ENCODE measurements around the gene PRLH. TPM values are rescaled to one million over a fixed set of nuclear protein-coding genes. Genes with fewer than 3 reads are reported as not detected.
A peak's percentile ranks its signal among the peaks of the same experiment; 100 is the strongest.
"Not testable (repeated sequence)": the region's sequence is repeated elsewhere in the genome, so short reads cannot be mapped to it uniquely, and the experiment has no call there.

PRLH gene
- polyA plus RNA-seq, 4 donors: not detected

DNA sequence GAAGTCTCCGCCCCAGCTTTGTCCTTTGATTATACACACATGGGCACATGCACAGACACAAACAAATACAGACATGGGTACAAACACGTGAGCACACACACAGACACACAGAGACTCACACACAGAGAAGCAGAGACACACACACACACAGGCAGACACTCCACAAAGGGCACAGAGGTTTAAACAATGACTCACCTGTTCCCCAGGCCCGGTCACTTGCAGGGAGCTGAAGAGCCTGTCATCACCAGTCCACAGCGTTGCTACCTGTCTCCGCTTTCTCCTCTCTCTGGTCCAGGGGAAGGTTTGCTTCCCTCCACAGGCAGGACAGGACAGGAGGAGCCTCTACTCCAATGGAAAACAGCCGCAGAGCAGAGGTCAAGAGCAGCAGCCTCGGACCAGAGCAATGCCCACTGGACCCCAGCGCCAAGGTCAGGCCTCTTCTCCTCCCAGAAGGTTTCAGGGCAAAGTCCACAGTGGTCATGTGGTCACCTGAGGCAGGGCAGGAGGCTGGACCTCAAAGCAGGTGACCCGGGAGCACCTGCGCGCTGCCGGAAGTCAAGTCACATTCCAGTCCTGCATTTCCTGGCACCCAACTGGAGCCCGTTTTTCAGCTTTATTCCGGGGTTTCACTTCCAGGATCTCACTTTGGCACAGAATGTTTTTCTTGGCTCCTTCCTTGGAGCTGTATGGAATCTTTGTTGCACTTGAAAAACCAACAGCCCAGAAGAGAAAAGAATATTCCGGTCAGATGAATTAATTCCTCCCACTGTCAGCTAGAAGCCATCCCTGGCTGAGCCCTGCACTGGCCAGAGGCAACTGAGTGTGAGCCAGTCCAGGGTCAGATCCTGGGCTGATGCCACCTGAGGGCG is 24.1 kb downstream of the PRLH start, which contains the start of gene RAB17:
Gene RAB17, minus strand, starts transcription at position 463 of the 869 bp plus-strand sequence. CDS start 4,580 bp downstream, outside the sequence.
- DNase-seq: peak; percentile 95
- peaks cover 0 to 52% (median 3%) of the 10 kb centered on the region in 3 donors for H3K4me1 ChIP-seq (ENCODE audit: control insufficient read depth in 3 of 3, insufficient read depth in 2 of 3, low read depth in 1 of 3, low read length in 2 of 3)
- peaks cover 0 to 7% of the 10 kb centered on the region in 2 donors for H3K9me3 ChIP-seq (ENCODE audit: control insufficient read depth in 2 of 2, insufficient read depth in 1 of 2, low read depth in 1 of 2, low read length in 1 of 2)
- peaks cover 0 to 22% (median 0%) of the 10 kb centered on the region in 3 donors for H3K36me3 ChIP-seq (ENCODE audit: control insufficient read depth in 3 of 3, insufficient read depth in 2 of 3, low read depth in 1 of 3, low read length in 3 of 3)
- no peaks in the 10 kb centered on the region for H3K27me3 ChIP-seq (ENCODE audit: control insufficient read depth in 3 of 3, insufficient read depth in 3 of 3, low read length in 3 of 3)
- FAIRE-seq: no peak
- 11 to 49% (median 30%) methylated on average over 16 of the region's 16 CpGs for WGBS, 3 donors
- H3K27ac ChIP-seq (ENCODE audit: low read depth in 1 of 3, low read length in 2 of 3): peak within 1 kb of the TSS; percentile 89 to 92 (median 90)
- H3K4me3 ChIP-seq (ENCODE audit: low read depth in 1 of 3, low read length in 3 of 3): peak within 1 kb of the TSS in 2 of 3 donors; percentile 59 to 65

DNA sequence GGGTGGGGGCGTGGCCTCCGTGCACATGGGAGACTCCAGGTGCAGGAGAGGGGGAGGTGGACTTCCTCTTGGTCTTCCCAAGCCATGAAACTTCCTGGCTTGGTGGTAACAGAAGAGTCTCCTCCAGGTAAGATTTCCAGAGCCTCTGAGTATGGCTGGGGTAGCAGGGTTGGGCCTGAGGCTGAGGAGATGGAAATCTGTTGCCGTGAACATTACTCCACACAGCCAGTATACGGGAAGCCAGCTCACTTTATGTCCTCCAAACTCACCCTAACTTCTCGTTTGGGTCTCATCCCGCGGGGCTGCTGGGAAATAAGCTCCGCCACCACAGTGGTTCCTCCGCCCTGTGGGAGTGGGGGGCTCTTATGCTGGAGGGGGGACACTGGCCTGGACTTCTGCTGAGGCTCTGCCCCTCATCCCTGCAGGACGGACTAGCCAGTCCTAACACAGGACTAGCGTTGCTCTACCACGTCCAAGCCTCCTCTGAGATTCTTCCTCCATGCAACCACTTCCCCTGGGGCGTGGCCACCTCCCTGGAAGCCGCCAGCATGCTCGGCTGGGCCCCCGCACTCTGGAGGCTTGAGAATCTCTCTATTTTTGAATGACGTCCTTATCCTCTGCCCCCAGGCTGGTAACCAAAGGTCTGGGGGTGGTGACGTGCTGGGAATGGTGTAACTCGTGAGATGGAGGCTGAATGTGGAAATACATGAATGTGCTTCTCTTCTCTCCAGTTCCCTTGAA is 24.9 kb downstream of the PRLH start:
- peak overlapping the region in 2 of 3 donors; percentile 42 to 59 for H3K4me3 ChIP-seq (ENCODE audit: low read depth in 1 of 3, low read length in 3 of 3)
- H3K36me3 ChIP-seq (ENCODE audit: control insufficient read depth in 3 of 3, insufficient read depth in 2 of 3, low read depth in 1 of 3, low read length in 3 of 3): peaks cover 0 to 14% (median 0%) of the 10 kb centered on the region in 3 donors
- FAIRE-seq (no peak), DNase-seq (peak; percentile 31 to 90)
- H3K27ac ChIP-seq (ENCODE audit: low read depth in 1 of 3, low read length in 2 of 3): peak overlapping the region; percentile 89 to 92 (median 90)
- peaks cover 0 to 7% of the 10 kb centered on the region in 2 donors for H3K9me3 ChIP-seq (ENCODE audit: control insufficient read depth in 2 of 2, insufficient read depth in 1 of 2, low read depth in 1 of 2, low read length in 1 of 2)
- no peaks in the 10 kb centered on the region for H3K27me3 ChIP-seq (ENCODE audit: control insufficient read depth in 3 of 3, insufficient read depth in 3 of 3, low read length in 3 of 3)
- H3K4me1 ChIP-seq (ENCODE audit: control insufficient read depth in 3 of 3, insufficient read depth in 2 of 3, low read depth in 1 of 3, low read length in 2 of 3): peaks cover 0 to 57% (median 3%) of the 10 kb centered on the region in 3 donors
- WGBS, 3 donors: 16 to 49% (median 29%) methylated on average over 19 of the region's 19 CpGs

DNA sequence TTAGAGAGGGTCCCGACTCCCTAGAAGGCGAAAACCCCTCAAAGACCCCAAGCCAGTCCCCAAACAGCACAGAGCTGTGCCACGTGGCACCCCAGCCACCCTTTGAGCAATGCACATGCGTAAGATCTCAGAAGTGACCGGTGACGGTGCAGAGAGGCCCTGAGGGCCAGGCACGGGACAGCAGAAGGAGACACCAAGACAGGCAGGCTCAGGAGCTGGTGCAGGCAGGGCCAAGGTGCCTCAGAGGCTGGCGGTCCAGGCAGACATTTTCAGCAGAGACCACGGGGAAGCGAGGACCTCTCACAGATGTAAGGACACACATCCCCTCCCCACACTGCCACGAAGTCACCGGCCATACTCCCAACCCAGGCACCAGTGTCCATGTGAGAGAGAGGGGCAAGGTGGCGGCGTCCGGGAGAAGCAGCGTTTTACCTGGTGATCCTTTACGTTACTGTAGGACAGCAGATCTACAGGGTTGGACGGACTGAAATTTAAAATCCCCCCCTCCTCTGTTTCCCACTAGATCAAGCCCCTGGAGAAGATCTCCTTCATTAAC is 26.1 kb downstream of the PRLH start:
- 92 to 94% (median 94%) methylated on average over 18 of the region's 18 CpGs for WGBS, 3 donors
- peaks cover 0 to 7% of the 10 kb centered on the region in 2 donors for H3K9me3 ChIP-seq (ENCODE audit: control insufficient read depth in 2 of 2, insufficient read depth in 1 of 2, low read depth in 1 of 2, low read length in 1 of 2)
- peaks cover 0 to 11% (median 0%) of the 10 kb centered on the region in 3 donors for H3K36me3 ChIP-seq (ENCODE audit: control insufficient read depth in 3 of 3, insufficient read depth in 2 of 3, low read depth in 1 of 3, low read length in 3 of 3)
- FAIRE-seq (no peak), DNase-seq (no peak)
- no peak overlapping the region for H3K27ac ChIP-seq (ENCODE audit: low read depth in 1 of 3, low read length in 2 of 3)
- no peaks in the 10 kb centered on the region for H3K27me3 ChIP-seq (ENCODE audit: control insufficient read depth in 3 of 3, insufficient read depth in 3 of 3, low read length in 3 of 3)
- peaks cover 0 to 62% (median 0%) of the 10 kb centered on the region in 3 donors for H3K4me1 ChIP-seq (ENCODE audit: control insufficient read depth in 3 of 3, insufficient read depth in 2 of 3, low read depth in 1 of 3, low read length in 2 of 3)
- H3K4me3 ChIP-seq (ENCODE audit: low read depth in 1 of 3, low read length in 3 of 3): no peak overlapping the region

DNA sequence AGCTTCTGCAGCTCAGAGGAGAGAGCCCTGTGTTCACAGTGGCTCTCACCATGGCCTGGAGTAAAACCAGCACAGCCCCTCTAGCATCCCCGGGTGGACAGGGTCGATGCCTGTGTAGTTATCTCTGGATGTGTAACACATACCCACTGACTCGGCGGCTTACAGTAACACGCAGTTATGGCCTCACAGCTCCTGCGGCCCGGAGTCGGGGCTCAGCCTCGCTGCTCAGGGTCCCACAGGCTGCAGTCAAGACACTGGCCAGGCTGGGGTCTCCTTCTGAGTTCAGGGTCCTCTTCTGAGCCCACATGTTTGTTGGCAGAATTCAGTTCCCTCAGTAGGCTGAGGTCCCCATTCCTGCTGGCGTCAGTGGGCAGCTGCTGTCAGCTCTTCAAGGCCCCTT is 26.7 kb downstream of the PRLH start:
- H3K36me3 ChIP-seq (ENCODE audit: control insufficient read depth in 3 of 3, insufficient read depth in 2 of 3, low read depth in 1 of 3, low read length in 3 of 3): peaks cover 0 to 9% (median 0%) of the 10 kb centered on the region in 3 donors
- H3K27ac ChIP-seq (ENCODE audit: low read depth in 1 of 3, low read length in 2 of 3): no peak overlapping the region
- peaks cover 0 to 57% (median 0%) of the 10 kb centered on the region in 3 donors for H3K4me1 ChIP-seq (ENCODE audit: control insufficient read depth in 3 of 3, insufficient read depth in 2 of 3, low read depth in 1 of 3, low read length in 2 of 3)
- WGBS, 3 donors: 91 to 97% (median 93%) methylated on average over 10 of the region's 10 CpGs
- H3K4me3 ChIP-seq (ENCODE audit: low read depth in 1 of 3, low read length in 3 of 3): no peak overlapping the region
- DNase-seq (no peak), FAIRE-seq (no peak)
- H3K9me3 ChIP-seq (ENCODE audit: control insufficient read depth in 2 of 2, insufficient read depth in 1 of 2, low read depth in 1 of 2, low read length in 1 of 2): peaks cover 0 to 4% of the 10 kb centered on the region in 2 donors
- no peaks in the 10 kb centered on the region for H3K27me3 ChIP-seq (ENCODE audit: control insufficient read depth in 3 of 3, insufficient read depth in 3 of 3, low read length in 3 of 3)

GRCh38 chr2:237593596-237594320 is 27.4 kb downstream of the PRLH start:
- Histone ChIP-seq H3K27ac (ENCODE audit: low read depth in 1 of 3, low read length in 2 of 3) (peak overlapping the region in 1 of 3 donors; percentile 75), H3K4me1 (ENCODE audit: control insufficient read depth in 3 of 3, insufficient read depth in 2 of 3, low read depth in 1 of 3, low read length in 2 of 3) (peaks cover 0 to 57% (median 0%) of the 10 kb centered on the region in 3 donors), H3K36me3 (ENCODE audit: control insufficient read depth in 3 of 3, insufficient read depth in 2 of 3, low read depth in 1 of 3, low read length in 3 of 3) (peaks cover 0 to 5% (median 0%) of the 10 kb centered on the region in 3 donors), H3K27me3 (ENCODE audit: control insufficient read depth in 3 of 3, insufficient read depth in 3 of 3, low read length in 3 of 3) (no peaks in the 10 kb centered on the region), H3K9me3 (ENCODE audit: control insufficient read depth in 2 of 2, insufficient read depth in 1 of 2, low read depth in 1 of 2, low read length in 1 of 2) (no peaks in the 10 kb centered on the region), H3K4me3 (ENCODE audit: low read depth in 1 of 3, low read length in 3 of 3) (no peak overlapping the region)
- FAIRE-seq (no peak), DNase-seq (no peak)
- WGBS, 3 donors: 86 to 91% (median 90%) methylated on average over 17 of the region's 17 CpGs

GRCh38 chr2:237594514-237594871 is 28.1 kb downstream of the PRLH start:
- peaks cover 0 to 57% (median 0%) of the 10 kb centered on the region in 3 donors for H3K4me1 ChIP-seq (ENCODE audit: control insufficient read depth in 3 of 3, insufficient read depth in 2 of 3, low read depth in 1 of 3, low read length in 2 of 3)
- peak overlapping the region in 2 of 3 donors; percentile 24 to 75 for H3K27ac ChIP-seq (ENCODE audit: low read depth in 1 of 3, low read length in 2 of 3)
- no peaks in the 10 kb centered on the region for H3K9me3 ChIP-seq (ENCODE audit: control insufficient read depth in 2 of 2, insufficient read depth in 1 of 2, low read depth in 1 of 2, low read length in 1 of 2)

DNA sequence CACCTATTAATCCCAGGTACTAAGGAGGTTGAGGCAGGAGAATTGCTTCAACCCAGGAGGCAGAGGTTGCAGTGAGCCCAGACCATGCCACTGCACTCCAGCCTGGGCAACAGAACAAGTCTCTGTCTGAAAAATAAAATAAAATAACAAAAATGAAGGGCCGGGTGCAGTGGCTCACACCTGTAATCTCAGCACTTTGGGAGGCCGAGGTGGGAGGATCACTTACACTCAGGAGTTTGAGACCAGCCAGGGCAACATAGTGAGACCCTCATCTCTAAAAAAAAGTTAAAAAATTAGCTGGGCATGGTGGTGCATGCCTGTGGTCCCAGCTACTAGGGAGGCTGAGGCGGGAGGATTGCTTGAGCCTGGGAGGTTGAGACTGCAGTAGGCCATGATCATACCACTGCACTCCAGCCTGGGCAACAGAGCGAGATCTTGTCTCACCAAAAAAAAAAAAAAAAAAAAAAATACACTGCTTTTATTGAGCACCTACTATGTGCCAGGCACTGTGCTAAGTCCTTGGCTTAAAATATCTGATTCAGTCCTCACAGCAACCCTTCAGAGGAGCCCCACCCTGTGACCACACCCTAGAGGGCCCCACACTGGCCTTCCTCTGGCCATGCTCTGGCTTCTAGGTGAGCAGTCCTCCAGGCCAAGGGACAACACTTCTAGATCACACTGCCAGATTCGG is 29.6 kb downstream of the PRLH start:
- H3K9me3 ChIP-seq (ENCODE audit: control insufficient read depth in 2 of 2, insufficient read depth in 1 of 2, low read depth in 1 of 2, low read length in 1 of 2); FAIRE-seq; DNase-seq; H3K4me3 ChIP-seq (ENCODE audit: low read depth in 1 of 3, low read length in 3 of 3); H3K36me3 ChIP-seq (ENCODE audit: control insufficient read depth in 3 of 3, insufficient read depth in 2 of 3, low read depth in 1 of 3, low read length in 3 of 3); H3K27me3 ChIP-seq (ENCODE audit: control insufficient read depth in 3 of 3, insufficient read depth in 3 of 3, low read length in 3 of 3): not testable (repeated sequence)
- WGBS, 3 donors: 85 to 97% (median 93%) methylated on average over 5 of the region's 5 CpGs
- Histone ChIP-seq H3K4me1 (ENCODE audit: control insufficient read depth in 3 of 3, insufficient read depth in 2 of 3, low read depth in 1 of 3, low read length in 2 of 3) (peaks cover 0 to 67% (median 0%) of the 10 kb centered on the region in 3 donors), H3K27ac (ENCODE audit: low read depth in 1 of 3, low read length in 2 of 3) (peak overlapping the region in 1 of 3 donors; percentile 34)

More at GRCh38 chr2:237594514-237594871, 28.1 kb downstream of the PRLH start:
- Histone ChIP-seq H3K27me3 (ENCODE audit: control insufficient read depth in 3 of 3, insufficient read depth in 3 of 3, low read length in 3 of 3) (no peaks in the 10 kb centered on the region), H3K4me3 (ENCODE audit: low read depth in 1 of 3, low read length in 3 of 3) (no peak overlapping the region), H3K36me3 (ENCODE audit: control insufficient read depth in 3 of 3, insufficient read depth in 2 of 3, low read depth in 1 of 3, low read length in 3 of 3) (peaks cover 0 to 5% (median 0%) of the 10 kb centered on the region in 3 donors)
- no peak for FAIRE-seq
- 50 to 64% (median 55%) methylated on average over 5 of the region's 5 CpGs for WGBS, 3 donors
- DNase-seq: no peak
